ENCODE measurements around the gene IGFBP5.
A peak's percentile ranks its signal among the peaks of the same experiment; 100 is the strongest.

IGFBP5 gene

GRCh38 chr2:216654528-216655052 is 40.8 kb downstream of the IGFBP5 start:
- no peak for TF ChIP-seq CTCF (conservative IDR thresholded peaks at IDR 0.05; ENCODE audit: control insufficient read depth, insufficient read depth, low read depth, low read length)
- H3K4me3 ChIP-seq (ENCODE audit: control insufficient read depth, low read depth, low read length): no peak overlapping the region
- no peak for DNase-seq (ENCODE audit: low read depth)

GRCh38 chr2:216653931-216654365 is 41.4 kb downstream of the IGFBP5 start:
- no peak for TF ChIP-seq CTCF (conservative IDR thresholded peaks at IDR 0.05; ENCODE audit: control insufficient read depth, insufficient read depth, low read depth, low read length)
- no peak overlapping the region for H3K4me3 ChIP-seq (ENCODE audit: control insufficient read depth, low read depth, low read length)
- DNase-seq (ENCODE audit: low read depth): peak; percentile 43

GRCh38 chr2:216653093-216653799 is 42.1 kb downstream of the IGFBP5 start:
- no peak overlapping the region for H3K4me3 ChIP-seq (ENCODE audit: control insufficient read depth, low read depth, low read length)
- no peak for TF ChIP-seq CTCF (conservative IDR thresholded peaks at IDR 0.05; ENCODE audit: control insufficient read depth, insufficient read depth, low read depth, low read length)
- no peak for DNase-seq (ENCODE audit: low read depth)

GRCh38 chr2:216652566-216652965 is 42.8 kb downstream of the IGFBP5 start:
- TF ChIP-seq CTCF (conservative IDR thresholded peaks at IDR 0.05; ENCODE audit: control insufficient read depth, insufficient read depth, low read depth, low read length): no peak
- no peak for DNase-seq (ENCODE audit: low read depth)
- no peak overlapping the region for H3K4me3 ChIP-seq (ENCODE audit: control insufficient read depth, low read depth, low read length)

GRCh38 chr2:216651351-216651881 is 43.9 kb downstream of the IGFBP5 start:
- no peak overlapping the region for H3K4me3 ChIP-seq (ENCODE audit: control insufficient read depth, low read depth, low read length)
- TF ChIP-seq CTCF (conservative IDR thresholded peaks at IDR 0.05; ENCODE audit: control insufficient read depth, insufficient read depth, low read depth, low read length): no peak
- DNase-seq (ENCODE audit: low read depth): peak; percentile 71

GRCh38 chr2:216650626-216651257 is 44.6 kb downstream of the IGFBP5 start:
- H3K4me3 ChIP-seq (ENCODE audit: control insufficient read depth, low read depth, low read length): no peak overlapping the region
- DNase-seq (ENCODE audit: low read depth): no peak
- no peak for TF ChIP-seq CTCF (conservative IDR thresholded peaks at IDR 0.05; ENCODE audit: control insufficient read depth, insufficient read depth, low read depth, low read length)

Measured in fibroblast of mammary gland (primary cell).